K562 (cell line): ENCODE results near the gene LBH.

Experiments used
- CTCF ChIP-seq, 3 experiments: IDR thresholded peaks in 2 of 3; conservative IDR thresholded peaks in 1 of 3; 2 replicates each; pipeline ENCODE4 v1.5.1; 2011 to 2012; ENCODE audit warnings: low read length in 3 of 3, mild to moderate bottlenecking in 3 of 3, control low read depth in 2 of 3, improper control_type of control experiment in 1 of 3, inconsistent platforms in 1 of 3, low read depth in 1 of 3, mixed read lengths in 1 of 3, moderate library complexity in 1 of 3; ENCODE audit not compliant: insufficient read depth in 2 of 3
- NRF1 ChIP-seq, 2 experiments: fragments of 450-650 bp; IDR thresholded peaks in 1 of 2; conservative IDR thresholded peaks in 1 of 2; 2 replicates each; pipeline ENCODE4 v1.6.1; 2014; ENCODE audit warnings: mild to moderate bottlenecking in 2 of 2
- TAF1 ChIP-seq: IDR thresholded peaks from 2 replicates; pipeline ENCODE4 v1.6.1; 2011; ENCODE audit warnings: mild to moderate bottlenecking, low read length, moderate library complexity; ENCODE audit not compliant: insufficient read depth, control insufficient read depth, severe bottlenecking; ENCODE audit errors: extremely low read depth

GRCh38 chr2:30190637-30191036 is 40.7 kb upstream of the LBH start:
- TF ChIP-seq CTCF (IDR thresholded peaks at IDR 0.05 in 2 of 3, conservative IDR thresholded peaks at IDR 0.05 in 1 of 3; ENCODE audit: insufficient read depth in 2 of 3, low read depth in 1 of 3, low read length in 3 of 3) (no peak), NRF1 (conservative IDR thresholded peaks at IDR 0.05 in 1 of 2, IDR thresholded peaks at IDR 0.05 in 1 of 2) (no peak), TAF1 (no peak)
